GM19468 (cell line): ENCODE results near the gene ICE2.
"Not testable (repeated sequence)": the region's sequence is repeated elsewhere in the genome, so short reads cannot be mapped to it uniquely, and the experiment has no call there.

Experiments used
- ATAC-seq: cut with Tn5 transposase; IDR thresholded peaks from one replicate; pipeline ENCODE4 v1.9.1; 2021; ENCODE audit warnings: mild to moderate bottlenecking, moderate library complexity, moderate number of reproducible peaks; ENCODE audit not compliant: unreplicated experiment; ENCODE audit errors: extremely low read depth

The ICE2 gene

GRCh38 chr15:60448668-60449360 is 30.1 kb downstream of the ICE2 start:
- ATAC-seq = no peak

GRCh38 chr15:60444289-60444912 is 34.5 kb downstream of the ICE2 start:
- no peak for ATAC-seq

GRCh38 chr15:60442763-60443162 is 36.2 kb downstream of the ICE2 start:
- ATAC-seq = no peak

GRCh38 chr15:60442031-60442650 is 36.8 kb downstream of the ICE2 start:
- no peak for ATAC-seq

- no peak for ATAC-seq
Measured at GRCh38 chr15:60441331-60441730, 37.6 kb downstream of the ICE2 start.

- ATAC-seq = no peak
Measured at GRCh38 chr15:60438646-60439045, 40.3 kb downstream of the ICE2 start.

GRCh38 chr15:60428935-60429334 is 50.0 kb downstream of the ICE2 start:
- no peak for ATAC-seq

GRCh38 chr15:60426870-60427508 is 52.0 kb downstream of the ICE2 start:
- ATAC-seq = no peak

GRCh38 chr15:60425461-60425860 is 53.5 kb downstream of the ICE2 start:
- ATAC-seq = no peak

- ATAC-seq = no peak
Measured at GRCh38 chr15:60424006-60424405, 54.9 kb downstream of the ICE2 start.

- ATAC-seq = no peak
Measured at GRCh38 chr15:60423537-60423936, 55.4 kb downstream of the ICE2 start.

GRCh38 chr15:60421544-60421943 is 57.4 kb downstream of the ICE2 start:
- no peak for ATAC-seq

- no peak for ATAC-seq
Measured at GRCh38 chr15:60420203-60420716, 58.7 kb downstream of the ICE2 start.

GRCh38 chr15:60419753-60420152 is 59.2 kb downstream of the ICE2 start:
- no peak for ATAC-seq

- ATAC-seq = no peak
Measured at GRCh38 chr15:60418096-60418495, 60.8 kb downstream of the ICE2 start.

GRCh38 chr15:60417112-60417511 is 61.8 kb downstream of the ICE2 start:
- no peak for ATAC-seq

GRCh38 chr15:60416484-60416883 is 62.5 kb downstream of the ICE2 start:
- ATAC-seq = no peak

- no peak for ATAC-seq
Measured at GRCh38 chr15:60414016-60414682, 64.8 kb downstream of the ICE2 start.

- ATAC-seq = no peak
Measured at GRCh38 chr15:60413231-60413824, 65.6 kb downstream of the ICE2 start.

- not testable (repeated sequence) for ATAC-seq
Measured at GRCh38 chr15:60412807-60413206, 66.1 kb downstream of the ICE2 start.
